Heart right ventricle (tissue), 16 donors: ENCODE data around the gene PIK3R6. TPM values are rescaled to one million over a fixed set of nuclear protein-coding genes. Genes with fewer than 3 reads are reported as not detected.
A peak's percentile ranks its signal among the peaks of the same experiment; 100 is the strongest.

Source experiments
- ATAC-seq, 8 donors: fragments of 200-7000 bp; cut with Tn5 transposase; one replicate each; pipeline ENCODE4 v1.9.1; 2020; ENCODE audit warnings: mild to moderate bottlenecking in 8 of 8, moderate library complexity in 8 of 8, moderate number of reproducible peaks in 1 of 8
- DNase-seq, 2 donors: peaks; one replicate each; pipeline ENCODE4 v3.0.0-alpha.2; 2020
- H3K27ac ChIP-seq, 10 donors: fragments of 200-600 bp; sonication (generic) in 2 of 10; one replicate each; pipeline versions ENCODE4 v1.5.0 to v1.8.0; 2020 to 2022; ENCODE audit warnings: mild to moderate bottlenecking in 3 of 10
- H3K27me3 ChIP-seq, 7 donors: fragments of 200-600 bp; one replicate each; pipeline ENCODE4 v1.8.0; 2021 to 2022; ENCODE audit warnings: mild to moderate bottlenecking in 2 of 7
- H3K36me3 ChIP-seq, 9 donors: fragments of 200-600 bp; sonication (generic) in 1 of 9; one replicate each; pipeline versions ENCODE4 v1.5.0 to v1.8.0; 2020 to 2022; ENCODE audit warnings: mild to moderate bottlenecking in 2 of 9
- H3K4me1 ChIP-seq, 9 donors: fragments of 200-600 bp; sonication (generic) in 1 of 9; one replicate each; pipeline versions ENCODE4 v1.5.0 to v1.8.0; 2020 to 2022; ENCODE audit warnings: mild to moderate bottlenecking in 4 of 9
- H3K4me3 ChIP-seq, 10 donors: fragments of 200-600 bp; sonication (generic) in 2 of 10; one replicate each; pipeline versions ENCODE4 v1.5.0 to v1.8.0; 2020 to 2022; ENCODE audit warnings: mild to moderate bottlenecking in 7 of 10, moderate library complexity in 2 of 10
- H3K9me3 ChIP-seq, 11 donors: fragments of 200-600 bp in 10 of 11; sonication (generic) in 2 of 11; one replicate each; pipeline versions ENCODE4 v1.5.0 to v1.8.0; 2013 to 2022; ENCODE audit warnings: mild to moderate bottlenecking in 2 of 11, control low read depth in 1 of 11, moderate library complexity in 1 of 11
- WGBS, 2 donors: extraction: QIAGEN DNeasy Blood & Tissue Kit; methylation state at CpG; one replicate each; pipeline ENCODE4 v1.1.7; 2013; ENCODE audit warnings: inconsistent platforms in 1 of 2; 5-methylcytosine and 5-hydroxymethylcytosine counted together
- intact Hi-C, 10 donors: fragments of 100-400 bp; cut with DNase I; formaldehyde crosslinking; loops; one replicate each; pipeline versions ENCODE4 v1.11.1 to v1.14.2; 2022
- polyA plus RNA-seq, 2 donors: library from polyadenylated mRNA; stranded (reverse); fragments of 200-250 nt; gene quantifications; one replicate each; pipeline ENCODE4 v1.2.3, GENCODE V29; 2013
- total RNA-seq, 10 donors: library from RNA; stranded (reverse); fragmentation: NEBNext Ultra II Directional in 3 of 10; extraction: Animal tissue kit (Norgen Biotek cat#: 25700) in 3 of 10; gene quantifications; one replicate each; pipeline versions ENCODE4 v1.2.1 to v1.2.4, GENCODE V29; 2021 to 2023
- TF ChIP-seq, protein P1 (sequence below), 9 donors: fragments of 200-600 bp; sonication (generic) in 2 of 9; IDR thresholded peaks; one replicate each; pipeline versions ENCODE4 v1.5.0 to v1.8.0; 2021 to 2022; ENCODE audit warnings: antibody characterized with exemption in 9 of 9, mild to moderate bottlenecking in 5 of 9, moderate library complexity in 1 of 9
- donor health status: Arrhythmogenic right ventricular cardiomyopathy.
- donor health status: ischemic (EF 13 %, LVEDD 7.1; RV severe dilation, severe dysfunction).
- donor health status: healthy with polysubstance abuse.
- donor health status: DM: no; HTN: yes; CAD: no.
- donor health status: DM: no; HTN: no; CAD: no.
- donor health status: ischemic (EF 25% LVEDD 6.9; RV normal size, moderate dysfunction).
- donor health status: ischemic (EF 25% LVEDD 5.7; RV mildly dilated, moderate dysfunction).
- donor health status: healthy.
- donor health status: DM: yes; HTN: yes; CAD: no.
- donor health status: Ischemic cardiomyopathy.
- donor health status: ischemic (EF 35%, LVEDD 5.7; RV mildly dilated, moderate dysfunction).
- donor health status: nonischemic (EF 11% LVEDD 7.7; RV severe dilation, severe dysfunction).
- donor health status: DM: yes; HTN: yes; CAD: no.
- donor health status: PGD.
- donor health status: ischemic (EF 29% LVEDD 5.4; RV normal size, mild dysfunction).
- donor health status: nonischemic (EF 23%, LVEDD 6.1; RV moderate dilation, normal function).

PIK3R6 gene
- total and polyA plus RNA-seq, 12 donors, result 0.32 to 3.4 (median 1.0) TPM

GRCh38 chr17:8894202-8894671, 26.8 kb upstream of the PIK3R6 start:
- Histone ChIP-seq H3K36me3 (peaks cover 0 to 82% (median 0%) of the 10 kb centered on the region in 9 donors), H3K4me3 (peak overlapping the region in 2 of 10 donors; percentile 9 to 13), H3K27me3 (peaks cover 0 to 9% (median 0%) of the 10 kb centered on the region in 7 donors), H3K9me3 (no peaks in the 10 kb centered on the region), H3K27ac (no peak overlapping the region), H3K4me1 (peaks cover 0 to 32% (median 0%) of the 10 kb centered on the region in 9 donors)
- 74 to 75% methylated on average over 17 of the region's 17 CpGs for WGBS, 2 donors
- ATAC-seq, result no peak
- DNase-seq, result no peak
- intact Hi-C loops, result loop anchor here in 9 of 10 donors (5.0 to 10.0 kb wide), 8 partner anchors 87 to 489 kb away; partner anchors contain the start of gene SPDYE4 (in 2 of the 9)
- TF ChIP-seq, protein P1, sequence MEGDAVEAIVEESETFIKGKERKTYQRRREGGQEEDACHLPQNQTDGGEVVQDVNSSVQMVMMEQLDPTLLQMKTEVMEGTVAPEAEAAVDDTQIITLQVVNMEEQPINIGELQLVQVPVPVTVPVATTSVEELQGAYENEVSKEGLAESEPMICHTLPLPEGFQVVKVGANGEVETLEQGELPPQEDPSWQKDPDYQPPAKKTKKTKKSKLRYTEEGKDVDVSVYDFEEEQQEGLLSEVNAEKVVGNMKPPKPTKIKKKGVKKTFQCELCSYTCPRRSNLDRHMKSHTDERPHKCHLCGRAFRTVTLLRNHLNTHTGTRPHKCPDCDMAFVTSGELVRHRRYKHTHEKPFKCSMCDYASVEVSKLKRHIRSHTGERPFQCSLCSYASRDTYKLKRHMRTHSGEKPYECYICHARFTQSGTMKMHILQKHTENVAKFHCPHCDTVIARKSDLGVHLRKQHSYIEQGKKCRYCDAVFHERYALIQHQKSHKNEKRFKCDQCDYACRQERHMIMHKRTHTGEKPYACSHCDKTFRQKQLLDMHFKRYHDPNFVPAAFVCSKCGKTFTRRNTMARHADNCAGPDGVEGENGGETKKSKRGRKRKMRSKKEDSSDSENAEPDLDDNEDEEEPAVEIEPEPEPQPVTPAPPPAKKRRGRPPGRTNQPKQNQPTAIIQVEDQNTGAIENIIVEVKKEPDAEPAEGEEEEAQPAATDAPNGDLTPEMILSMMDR (IDR thresholded peaks at IDR 0.05), result no peak

GRCh38 chr17:8893621-8894201, 26.2 kb upstream of the PIK3R6 start:
- no peak for ATAC-seq
- TF ChIP-seq, protein P1 (IDR thresholded peaks at IDR 0.05), result no peak
- H3K4me1 ChIP-seq, result peaks cover 0 to 29% (median under 1%) of the 10 kb centered on the region in 9 donors
- intact Hi-C loops, result loop anchor here in 9 of 10 donors (5.0 to 10.0 kb wide), 8 partner anchors 86 to 489 kb away; partner anchors contain the start of gene SPDYE4 (in 2 of the 9)
- 89 to 90% methylated on average over 15 of the region's 15 CpGs for WGBS, 2 donors
- peaks cover 0 to 8% (median 0%) of the 10 kb centered on the region in 7 donors for H3K27me3 ChIP-seq
- no peak for DNase-seq
- H3K9me3 ChIP-seq, result no peaks in the 10 kb centered on the region
- H3K4me3 ChIP-seq, result no peak overlapping the region
- H3K27ac ChIP-seq, result no peak overlapping the region
- peaks cover 0 to 82% (median 0%) of the 10 kb centered on the region in 9 donors for H3K36me3 ChIP-seq

DNA sequence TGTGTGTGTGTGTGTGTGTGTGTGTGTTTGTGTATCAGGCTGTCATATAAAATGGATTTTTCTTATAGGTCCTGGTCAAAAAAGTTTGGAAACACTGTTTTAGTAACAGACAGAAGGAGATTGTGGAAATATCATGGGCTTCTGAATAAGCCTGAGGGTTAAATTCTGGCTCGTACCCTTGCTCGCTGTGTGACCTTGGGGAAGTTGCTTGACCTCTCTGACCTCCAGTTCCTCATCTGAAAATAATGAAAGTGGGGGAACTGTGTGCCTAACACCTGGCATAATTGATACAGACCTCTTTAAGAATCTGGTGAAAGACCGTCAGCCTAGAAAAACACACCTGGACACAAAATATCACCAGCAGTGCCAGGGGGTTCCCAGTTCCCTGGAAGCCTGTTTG, 25.6 kb upstream of the PIK3R6 start:
- intact Hi-C loops, result loop anchor here in 9 of 10 donors (5.0 to 10.0 kb wide), 8 partner anchors 86 to 488 kb away; partner anchors contain the start of gene SPDYE4 (in 2 of the 9)
- Histone ChIP-seq H3K27me3 (peaks cover 0 to 8% (median 0%) of the 10 kb centered on the region in 7 donors), H3K9me3 (no peaks in the 10 kb centered on the region), H3K27ac (no peak overlapping the region), H3K36me3 (peaks cover 0 to 83% (median 0%) of the 10 kb centered on the region in 9 donors), H3K4me3 (no peak overlapping the region), H3K4me1 (peaks cover 0 to 25% (median 7%) of the 10 kb centered on the region in 9 donors)
- TF ChIP-seq, protein P1 (IDR thresholded peaks at IDR 0.05), result no peak
- 96% methylated on average over 3 of the region's 3 CpGs for WGBS, 2 donors
- DNase-seq, result no peak
- ATAC-seq, result no peak

GRCh38 chr17:8892338-8892690, 24.8 kb upstream of the PIK3R6 start:
- Histone ChIP-seq H3K27me3 (peaks cover 0 to 5% (median 0%) of the 10 kb centered on the region in 7 donors), H3K4me1 (peaks cover 0 to 20% (median 8%) of the 10 kb centered on the region in 9 donors), H3K4me3 (no peak overlapping the region), H3K36me3 (peaks cover 0 to 84% (median 0%) of the 10 kb centered on the region in 9 donors), H3K9me3 (no peaks in the 10 kb centered on the region), H3K27ac (no peak overlapping the region)
- 56 to 59% methylated on average over 6 of the region's 6 CpGs for WGBS, 2 donors
- no peak for DNase-seq
- ATAC-seq, result no peak
- TF ChIP-seq, protein P1 (IDR thresholded peaks at IDR 0.05), result no peak
- intact Hi-C loops, result loop anchor here in 9 of 10 donors (5.0 to 10.0 kb wide), 8 partner anchors 85 to 488 kb away; partner anchors contain the start of gene SPDYE4 (in 2 of the 9)
